Neural cell (in vitro differentiated cells): Measurements from ENCODE around the gene KSR2. TPM values are rescaled to one million over a fixed set of nuclear protein-coding genes. Genes with fewer than 3 reads are reported as not detected.

Experiments
- H2AFZ ChIP-seq: fragments of 200-600, 300-800 bp; sonication (generic), shearing (Covaris generic); 2 replicates; pipeline ENCODE4 v1.6.0; 2014; ENCODE audit warnings: low read depth, mild to moderate bottlenecking, antibody characterized with exemption, low read length, moderate library complexity
- H3F3A ChIP-seq: fragments of 200-600 bp; shearing (Covaris generic); 2 replicates; pipeline ENCODE4 v1.6.1; 2016; ENCODE audit warnings: mild to moderate bottlenecking, moderate library complexity, mixed read lengths, antibody characterized with exemption, low read length; ENCODE audit not compliant: insufficient read depth, poor library complexity, severe bottlenecking
- H3K27ac ChIP-seq: fragments of 200-600, 300-800 bp; sonication (generic), shearing (Covaris generic); 2 replicates; pipeline ENCODE4 v1.5.1; 2014; ENCODE audit warnings: mild to moderate bottlenecking, low read length, moderate library complexity
- H3K27me3 ChIP-seq: fragments of 300-800, 200-600 bp; sonication (generic), shearing (Covaris generic); 2 replicates; pipeline ENCODE4 v1.6.0; 2014; ENCODE audit warnings: mild to moderate bottlenecking, low read depth, low read length, moderate library complexity; ENCODE audit not compliant: insufficient read depth
- H3K36me3 ChIP-seq: fragments of 300-800, 200-600 bp; sonication (generic), shearing (Covaris generic); 2 replicates; pipeline ENCODE4 v1.5.1; 2014; ENCODE audit warnings: mild to moderate bottlenecking, antibody characterized with exemption, low read length, moderate library complexity; ENCODE audit not compliant: insufficient read depth
- H3K4me2 ChIP-seq: fragments of 300-800, 200-600 bp; sonication (generic), shearing (Covaris generic); 2 replicates; pipeline ENCODE4 v1.6.0; 2014; ENCODE audit warnings: mild to moderate bottlenecking, low read length
- H3K4me3 ChIP-seq: fragments of 300-800, 200-600 bp; sonication (generic), shearing (Covaris generic); 2 replicates; pipeline ENCODE4 v1.5.1; 2014; ENCODE audit warnings: mild to moderate bottlenecking, low read length, moderate library complexity
- H3K79me2 ChIP-seq: fragments of 200-600 bp; shearing (Covaris generic); replicated peaks from 2 replicates; pipeline ENCODE4 v1.6.0; 2014; ENCODE audit warnings: mild to moderate bottlenecking, low read length, moderate library complexity; ENCODE audit not compliant: insufficient read depth
- H3K9ac ChIP-seq: fragments of 300-800, 200-600 bp; sonication (generic), shearing (Covaris generic); 2 replicates; pipeline ENCODE4 v1.6.1; 2016; ENCODE audit warnings: mild to moderate bottlenecking, low read length, mixed read lengths
- H3K9me2 ChIP-seq: fragments of 200-600 bp; shearing (Covaris generic); 2 replicates; pipeline ENCODE4 v1.6.1; 2016; ENCODE audit warnings: mild to moderate bottlenecking, low read length, mixed read lengths; ENCODE audit not compliant: insufficient read depth
- H3K9me3 ChIP-seq: fragments of 200-600, 300-800 bp; sonication (generic), shearing (Covaris generic); 2 replicates; pipeline ENCODE4 v1.6.1; 2016; ENCODE audit warnings: mild to moderate bottlenecking, mixed run types, low read length, moderate library complexity, mixed read lengths
- H4K20me1 ChIP-seq: fragments of 200-600 bp; shearing (Covaris generic); 2 replicates; pipeline ENCODE4 v1.6.1; 2016; ENCODE audit warnings: mild to moderate bottlenecking, mixed run types; ENCODE audit not compliant: insufficient read depth
- CTCF ChIP-seq: fragments of 450-650 bp; IDR thresholded peaks from 2 replicates; pipeline ENCODE4 v1.5.1; 2014; ENCODE audit warnings: antibody characterized with exemption, mild to moderate bottlenecking, moderate library complexity; ENCODE audit not compliant: poor library complexity, severe bottlenecking
- EP300 ChIP-seq: fragments of 450-650 bp; conservative IDR thresholded peaks from 2 replicates; pipeline ENCODE4 v1.6.1; 2014; ENCODE audit warnings: antibody characterized with exemption, mild to moderate bottlenecking, moderate library complexity; ENCODE audit not compliant: poor library complexity, severe bottlenecking
- EZH2 ChIP-seq: fragments of 200-600, 300-800 bp; shearing (Covaris generic), sonication (generic); IDR thresholded peaks from 2 replicates; pipeline ENCODE4 v1.6.1; 2014; ENCODE audit warnings: antibody characterized with exemption, low read length, borderline replicate concordance, mild to moderate bottlenecking; ENCODE audit not compliant: insufficient read depth, poor library complexity, severe bottlenecking
- MXI1 ChIP-seq: fragments of 450-650 bp; conservative IDR thresholded peaks from 2 replicates; pipeline ENCODE4 v1.6.1; 2014; ENCODE audit warnings: antibody characterized with exemption, mild to moderate bottlenecking; ENCODE audit not compliant: poor library complexity, severe bottlenecking
- POLR2AphosphoS5 ChIP-seq: IDR thresholded peaks from 2 replicates; pipeline ENCODE4 v1.6.1; 2012
- RAD21 ChIP-seq: fragments of 450-650 bp; conservative IDR thresholded peaks from 2 replicates; pipeline ENCODE4 v1.6.1; 2014; ENCODE audit warnings: antibody characterized with exemption, mild to moderate bottlenecking, moderate library complexity
- REST ChIP-seq: IDR thresholded peaks from 2 replicates; pipeline ENCODE4 v1.6.1; 2012; ENCODE audit warnings: borderline replicate concordance
- SMC3 ChIP-seq: fragments of 450-650 bp; conservative IDR thresholded peaks from 2 replicates; pipeline ENCODE4 v1.6.1; 2014; ENCODE audit warnings: antibody characterized with exemption, mild to moderate bottlenecking, moderate library complexity; ENCODE audit not compliant: poor library complexity
- TAF1 ChIP-seq: IDR thresholded peaks from 2 replicates; pipeline ENCODE4 v1.6.1; 2012; ENCODE audit warnings: low read depth
- polyA plus RNA-seq: library from polyadenylated mRNA; depleted of rRNA; stranded (reverse); fragments of >200 nt; gene quantifications from 2 replicates; pipeline ENCODE4 v1.2.3, GENCODE V29; 2014

The KSR2 gene
- polyA plus RNA-seq, 1 donor from 2014 or later: 3.0 TPM

- Histone ChIP-seq H3F3A (no peaks in the 10 kb centered on the region), H2AFZ (no peak overlapping the region)
- no peak for TF ChIP-seq REST
- no peak for TF ChIP-seq RAD21
- no peak for TF ChIP-seq EZH2
- no peak for TF ChIP-seq CTCF
- no peak for TF ChIP-seq TAF1
- no peak for TF ChIP-seq SMC3
- TF ChIP-seq MXI1: no peak
- TF ChIP-seq POLR2AphosphoS5: no peak
Measured at GRCh38 chr12:117835156-117835555, 133.6 kb downstream of the KSR2 start.

GRCh38 chr12:117832459-117833457 is 136.0 kb downstream of the KSR2 start:
- H3F3A ChIP-seq: no peaks in the 10 kb centered on the region

More at GRCh38 chr12:117835156-117835555, 133.6 kb downstream of the KSR2 start:
- H3K27ac ChIP-seq: no peak overlapping the region
- no peaks in the 10 kb centered on the region for H3K36me3 ChIP-seq
- no peak overlapping the region for H3K9ac ChIP-seq
- H3K4me3 ChIP-seq: no peak overlapping the region
- H3K4me2 ChIP-seq: no peak overlapping the region
- no peaks in the 10 kb centered on the region for H4K20me1 ChIP-seq
- no peaks in the 10 kb centered on the region for H3K9me3 ChIP-seq
- H3K9me2 ChIP-seq: no peaks in the 10 kb centered on the region
- no peaks in the 10 kb centered on the region for H3K27me3 ChIP-seq
- H3K79me2 ChIP-seq: no peaks in the 10 kb centered on the region

More at GRCh38 chr12:117832459-117833457, 136.0 kb downstream of the KSR2 start:
- no peaks in the 10 kb centered on the region for H3K79me2 ChIP-seq
- no peak overlapping the region for H2AFZ ChIP-seq
- H3K27ac ChIP-seq: no peak overlapping the region
- H3K4me3 ChIP-seq: no peak overlapping the region
- H3K27me3 ChIP-seq: no peaks in the 10 kb centered on the region
- H3K4me2 ChIP-seq: no peak overlapping the region
- no peak for TF ChIP-seq MXI1
- TF ChIP-seq SMC3: no peak
- no peak for TF ChIP-seq TAF1
- TF ChIP-seq POLR2AphosphoS5: no peak
- no peak for TF ChIP-seq EP300
- TF ChIP-seq EZH2: no peak
- no peak for TF ChIP-seq REST
- no peak for TF ChIP-seq RAD21
- no peak for TF ChIP-seq CTCF
- no peaks in the 10 kb centered on the region for H4K20me1 ChIP-seq
- H3K9me2 ChIP-seq: no peaks in the 10 kb centered on the region
- no peaks in the 10 kb centered on the region for H3K36me3 ChIP-seq
- no peak overlapping the region for H3K9ac ChIP-seq
- peaks cover 8% of the 10 kb centered on the region for H3K9me3 ChIP-seq
